BLaER1 (cell line): ENCODE results near the gene CNTROB.

ENCODE experiments used
- H3K27ac ChIP-seq: shearing (Covaris generic); formaldehyde crosslinking; 2 replicates; pipeline ENCODE4 v1.8.1; 2022
- H3K27me3 ChIP-seq: shearing (Covaris generic); formaldehyde crosslinking; 2 replicates; pipeline ENCODE4 v1.8.1; 2022
- H3K36me3 ChIP-seq: shearing (Covaris generic); formaldehyde crosslinking; 2 replicates; pipeline ENCODE4 v1.8.1; 2022
- H3K4me1 ChIP-seq: shearing (Covaris generic); formaldehyde crosslinking; 2 replicates; pipeline ENCODE4 v1.8.1; 2022
- H3K4me2 ChIP-seq: shearing (Covaris generic); formaldehyde crosslinking; 2 replicates; pipeline ENCODE4 v1.8.1; 2022
- H3K4me3 ChIP-seq: shearing (Covaris generic); formaldehyde crosslinking; 2 replicates; pipeline ENCODE4 v1.8.1; 2022
- H3K9ac ChIP-seq: shearing (Covaris generic); formaldehyde crosslinking; 2 replicates; pipeline ENCODE4 v1.8.1; 2022
- H3K9me3 ChIP-seq: shearing (Covaris generic); formaldehyde crosslinking; 2 replicates; pipeline ENCODE4 v1.8.1; 2022
- H4K20me1 ChIP-seq: shearing (Covaris generic); formaldehyde crosslinking; 2 replicates; pipeline ENCODE4 v1.8.1; 2022
- Cebpa-rat ChIP-seq: shearing (Covaris generic); IDR thresholded peaks from 2 replicates; pipeline ENCODE4 v1.8.1; 2022

Gene CNTROB

GRCh38 chr17:7993972-7994589 is 62.1 kb downstream of the CNTROB start:
- Histone ChIP-seq H3K36me3 (no peaks in the 10 kb centered on the region), H3K27ac (no peak overlapping the region), H3K9me3 (no peaks in the 10 kb centered on the region), H3K9ac (no peak overlapping the region), H3K27me3 (no peaks in the 10 kb centered on the region), H3K4me2 (no peak overlapping the region), H3K4me3 (no peak overlapping the region), H4K20me1 (no peaks in the 10 kb centered on the region), H3K4me1 (peaks cover 35% of the 10 kb centered on the region)
- TF ChIP-seq Cebpa-rat = no peak

- Histone ChIP-seq H3K36me3 (no peaks in the 10 kb centered on the region), H3K4me2 (no peak overlapping the region)
Measured at GRCh38 chr17:7995724-7996123, 63.7 kb downstream of the CNTROB start.

DNA sequence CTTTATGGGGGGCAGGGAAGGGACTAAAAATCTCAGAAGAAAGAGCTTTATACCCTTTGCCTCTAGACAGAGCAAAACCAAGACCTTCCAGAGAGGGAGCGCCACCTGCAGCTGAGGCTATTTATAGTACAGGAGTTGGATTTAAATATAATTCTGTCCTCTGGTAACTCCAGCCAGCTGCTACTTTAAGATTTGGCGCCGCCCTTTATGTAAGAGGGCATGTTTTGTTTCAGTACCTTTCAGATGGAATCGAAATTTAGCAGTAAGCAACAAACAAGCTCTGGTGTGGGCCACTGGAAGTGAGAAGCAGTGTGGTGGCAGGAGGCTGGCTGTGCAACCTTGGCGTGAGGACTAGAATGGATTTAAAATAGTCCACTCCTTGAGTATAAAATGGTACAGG is 65.2 kb downstream of the CNTROB start:
- TF ChIP-seq Cebpa-rat = no peak
- Histone ChIP-seq H3K9me3 (no peaks in the 10 kb centered on the region), H3K4me1 (peaks cover 17% of the 10 kb centered on the region), H4K20me1 (peaks cover 1% of the 10 kb centered on the region; the same call in 1 of the 2 replicates), H3K27me3 (peaks cover 17% of the 10 kb centered on the region), H3K9ac (no peak overlapping the region), H3K4me2 (peak overlapping the region; percentile 59), H3K36me3 (no peaks in the 10 kb centered on the region), H3K27ac (no peak overlapping the region), H3K4me3 (no peak overlapping the region)

More at GRCh38 chr17:7995724-7996123, 63.7 kb downstream of the CNTROB start:
- Histone ChIP-seq H3K4me3 (no peak overlapping the region), H3K4me1 (peaks cover 18% of the 10 kb centered on the region), H3K27ac (no peak overlapping the region), H4K20me1 (no peaks in the 10 kb centered on the region), H3K9me3 (no peaks in the 10 kb centered on the region), H3K27me3 (peaks cover 5% of the 10 kb centered on the region), H3K9ac (no peak overlapping the region)
- TF ChIP-seq Cebpa-rat = no peak
